ENCODE data around the gene NKX1-2.
A peak's percentile ranks its signal among the peaks of the same experiment; 100 is the strongest.
"Not testable (repeated sequence)": the region's sequence is repeated elsewhere in the genome, so short reads cannot be mapped to it uniquely, and the experiment has no call there.

Gene NKX1-2

GRCh38 chr10:124449170-124450011, 444 bp downstream of the NKX1-2 start:
- DNase-seq (ENCODE audit: low read depth) = no peak

DNA sequence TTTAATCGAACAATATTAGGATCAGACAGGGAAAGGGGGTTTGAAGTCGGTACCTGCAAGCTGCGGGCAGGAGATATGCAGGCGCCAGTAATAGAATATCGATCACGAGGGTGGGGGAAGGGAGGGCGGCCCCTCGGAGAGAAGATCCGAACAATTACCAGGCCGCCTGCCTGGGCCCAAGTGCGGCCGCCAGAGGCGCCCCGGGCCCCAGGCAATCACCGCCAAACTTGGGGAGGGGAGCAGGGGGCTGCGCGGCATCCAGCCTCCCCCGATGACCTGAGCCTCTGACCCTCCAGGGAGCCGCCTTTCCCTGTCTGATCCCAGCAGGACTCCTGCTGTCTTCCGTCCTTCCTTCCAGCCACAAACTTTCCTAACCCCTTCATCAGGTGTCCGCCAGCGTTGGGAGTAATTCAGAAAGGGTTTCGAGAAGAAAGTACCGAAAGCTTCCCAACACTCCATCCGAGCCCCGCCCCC, 1.1 kb downstream of the NKX1-2 start:
- DNase-seq (ENCODE audit: low read depth) = no peak

GRCh38 chr10:124447751-124448466, 1.9 kb downstream of the NKX1-2 start:
- no peak for DNase-seq (ENCODE audit: low read depth)

DNA sequence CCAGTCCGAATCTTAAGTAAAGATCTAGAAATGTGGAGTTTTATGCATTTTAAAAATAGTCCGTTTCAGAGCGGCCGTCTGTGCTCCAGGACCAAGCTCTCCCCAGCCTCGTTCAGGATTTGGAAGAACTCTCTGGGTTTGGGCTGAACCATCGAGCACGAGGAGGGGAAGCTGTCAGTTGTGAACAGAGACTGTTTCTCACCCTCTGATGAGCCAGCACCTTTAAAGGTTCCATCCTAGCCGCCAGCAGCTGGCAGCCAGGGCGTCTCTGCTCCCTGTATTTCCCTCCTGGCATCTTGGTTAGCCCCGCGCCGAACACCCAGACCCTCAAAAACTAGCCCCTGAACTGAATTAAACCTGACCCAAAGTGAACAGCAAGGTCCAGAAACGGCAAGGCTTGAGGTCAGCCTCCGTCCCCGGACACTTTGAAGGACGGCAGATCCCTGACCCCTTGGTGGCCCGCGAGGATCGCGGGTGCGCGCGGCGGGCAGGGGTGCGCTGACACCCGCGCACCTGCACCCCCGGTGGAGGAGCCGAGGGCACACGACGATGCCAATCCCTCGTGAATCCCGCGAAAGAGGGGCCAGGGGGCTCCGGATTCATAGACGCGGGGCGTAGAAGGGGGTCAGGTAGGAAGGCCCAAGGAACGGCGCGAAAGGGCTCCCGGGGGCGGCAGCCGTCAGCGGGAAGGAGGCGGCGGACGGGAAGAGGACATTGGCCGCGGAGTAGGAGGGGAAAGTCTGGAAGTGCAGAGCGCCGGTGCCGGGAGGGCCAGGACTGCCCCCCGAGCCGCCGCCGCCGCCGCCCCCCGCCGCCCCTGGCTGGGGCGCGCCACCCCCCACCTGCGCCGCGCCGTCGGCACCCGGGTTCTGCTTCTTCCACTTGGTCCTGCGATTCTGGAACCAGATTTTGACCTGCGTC, 2.7 kb downstream of the NKX1-2 start:
- no peak for DNase-seq (ENCODE audit: low read depth)

- not testable (repeated sequence) for DNase-seq (ENCODE audit: low read depth)
These were observed 8.1 kb downstream of the NKX1-2 start for GRCh38 chr10:124441694-124442093.

DNA sequence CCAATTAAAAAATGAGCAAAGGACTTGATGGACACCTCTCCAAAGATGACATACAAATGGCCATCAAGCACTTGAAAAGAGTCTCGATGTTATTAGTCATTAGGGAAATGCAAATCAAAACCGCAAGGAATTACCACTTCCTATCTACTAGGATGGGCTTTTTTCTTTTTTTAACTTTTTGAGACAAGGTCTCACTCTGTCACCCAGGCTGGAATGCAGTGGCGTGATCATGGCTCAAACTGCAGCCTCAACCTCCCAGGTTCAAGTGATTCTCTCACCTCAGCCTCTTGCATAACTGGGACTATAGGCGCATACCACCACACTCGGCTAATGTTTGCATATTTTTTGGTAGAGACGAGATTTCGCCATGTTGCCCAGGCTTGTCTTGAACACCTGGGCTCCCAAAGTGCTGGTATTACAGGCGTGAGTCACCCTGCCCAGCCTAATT, 13.6 kb downstream of the NKX1-2 start:
- DNase-seq (ENCODE audit: low read depth) = no peak

DNA sequence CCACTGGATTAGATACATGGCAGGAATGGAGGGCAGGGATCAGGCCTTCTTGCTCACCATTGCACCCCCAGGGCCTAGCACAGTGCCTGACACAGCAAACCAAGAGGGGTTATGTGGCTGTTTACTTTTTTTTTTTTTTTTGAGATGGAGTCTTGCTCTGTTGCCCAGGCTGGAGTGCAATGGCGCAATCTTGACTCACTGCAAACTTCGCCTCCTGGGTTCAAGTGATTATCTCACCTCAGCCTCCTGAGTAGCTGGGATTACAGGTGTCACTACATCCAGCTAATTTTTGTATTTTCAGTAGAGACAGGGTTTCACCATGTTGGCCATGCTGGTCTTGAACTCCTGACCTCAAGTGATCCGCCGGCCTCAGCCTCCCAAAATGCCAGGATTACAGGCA, 14.2 kb downstream of the NKX1-2 start:
- not testable (repeated sequence) for DNase-seq (ENCODE audit: low read depth)

- DNase-seq (ENCODE audit: low read depth) = no peak
These were observed 16.4 kb downstream of the NKX1-2 start for GRCh38 chr10:124433461-124433860.

- no peak for DNase-seq (ENCODE audit: low read depth)
These were observed 19.8 kb downstream of the NKX1-2 start for GRCh38 chr10:124430077-124430476.

- DNase-seq (ENCODE audit: low read depth) = no peak
These were observed 20.3 kb downstream of the NKX1-2 start for GRCh38 chr10:124429576-124429975.

DNA sequence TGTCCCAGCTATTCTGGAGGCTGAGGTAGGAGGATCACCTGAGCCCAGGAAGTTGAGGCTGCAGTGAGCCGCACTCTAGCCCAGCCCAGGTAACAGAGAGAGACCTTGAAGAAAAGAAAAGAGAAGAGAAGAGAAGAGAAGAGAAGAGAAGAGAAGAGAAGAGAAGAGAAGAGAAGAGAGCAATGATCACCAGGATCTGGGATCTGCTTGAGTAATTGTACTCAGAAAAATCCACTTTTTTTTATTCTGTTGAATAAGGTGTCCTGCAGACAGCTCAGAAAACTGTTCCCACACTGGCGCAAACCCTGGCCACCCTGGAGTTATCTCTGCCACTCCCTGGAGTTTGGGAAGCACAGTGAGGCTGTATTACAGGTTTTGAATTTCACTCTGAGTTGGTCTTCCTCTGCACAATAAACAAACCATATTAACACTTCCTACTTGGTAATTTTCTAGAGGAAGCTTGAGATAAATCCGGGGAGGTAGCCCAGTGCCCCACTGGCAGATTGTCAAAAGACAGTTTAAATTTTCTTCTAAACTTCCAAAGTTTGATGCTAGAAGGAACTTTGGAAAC, 21.5 kb downstream of the NKX1-2 start:
- DNase-seq (ENCODE audit: low read depth) = no peak

DNA sequence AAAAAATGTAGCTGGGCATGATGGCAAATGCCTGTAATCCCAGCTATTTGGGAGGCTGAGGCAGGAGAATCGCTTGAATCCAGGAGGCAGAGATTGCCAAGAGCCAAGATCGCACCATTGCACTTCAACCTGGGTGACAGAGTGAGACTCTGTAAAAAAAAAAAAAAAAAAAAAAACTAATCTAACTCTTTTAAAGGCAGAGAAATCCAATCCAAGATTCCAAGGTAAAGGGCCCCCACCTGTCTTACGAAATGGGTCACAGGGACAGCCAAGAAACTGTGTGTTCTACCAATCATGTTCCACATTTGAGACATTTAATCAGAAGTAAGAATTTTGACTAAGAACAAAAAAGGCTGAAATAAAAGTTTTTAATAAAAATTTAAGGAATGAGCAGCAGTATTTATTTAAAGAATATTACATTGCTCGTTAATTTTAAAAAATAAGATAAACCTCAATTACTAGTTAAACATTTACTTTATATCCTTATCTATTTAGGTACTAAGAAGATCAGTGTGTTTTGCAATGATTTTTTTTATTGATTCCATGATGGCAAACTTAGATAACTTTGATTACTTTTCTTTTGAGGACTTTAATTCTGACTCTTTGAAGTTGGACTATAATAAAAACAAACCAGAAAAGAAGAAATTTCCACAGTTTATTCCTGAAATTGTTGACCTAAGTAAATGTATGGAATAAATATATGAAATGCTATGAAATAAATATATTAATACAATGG, 24.4 kb downstream of the NKX1-2 start:
- DNase-seq (ENCODE audit: low read depth) = no peak

DNA sequence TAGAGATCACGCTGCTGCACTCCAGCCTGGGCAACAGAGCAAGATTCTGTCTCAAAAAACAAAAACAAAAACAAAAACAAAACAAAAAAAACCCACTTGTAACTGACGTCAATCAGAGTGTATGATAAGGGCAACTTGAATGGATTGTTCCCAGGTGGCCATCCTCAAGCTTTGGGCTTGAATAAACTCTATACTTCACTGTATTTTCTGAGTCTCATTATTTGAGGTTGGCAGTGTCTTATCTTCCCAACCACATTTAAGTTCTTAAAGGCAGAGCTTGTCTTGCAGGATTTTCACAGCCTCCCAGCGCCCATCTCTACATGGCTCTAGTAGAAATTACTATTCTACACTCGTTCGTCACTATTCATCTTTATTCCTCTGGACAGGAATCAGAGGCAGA, 26.0 kb downstream of the NKX1-2 start:
- DNase-seq (ENCODE audit: low read depth) = no peak

GRCh38 chr10:124422742-124423141, 27.1 kb downstream of the NKX1-2 start:
- DNase-seq (ENCODE audit: low read depth) = no peak

DNA sequence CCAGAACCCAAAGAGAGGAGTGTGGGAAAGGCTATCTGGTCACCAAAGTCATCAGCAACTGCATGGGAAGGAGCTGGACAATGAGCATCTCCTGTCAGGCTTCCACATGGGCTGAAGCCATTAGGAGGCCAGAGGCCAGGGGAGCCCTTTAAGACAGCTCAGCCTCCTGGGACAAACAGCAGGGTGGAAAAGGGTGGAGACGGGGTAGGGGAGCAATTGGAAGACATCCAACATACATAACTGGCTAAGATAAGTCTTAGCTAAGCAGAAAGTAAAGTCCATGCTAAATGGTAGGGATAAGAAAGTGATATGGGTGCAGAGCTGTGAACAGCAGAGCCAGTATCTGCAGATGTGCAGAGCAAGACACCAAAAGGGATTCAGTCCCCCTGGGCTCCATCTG, 29.6 kb downstream of the NKX1-2 start:
- no peak for DNase-seq (ENCODE audit: low read depth)

DNA sequence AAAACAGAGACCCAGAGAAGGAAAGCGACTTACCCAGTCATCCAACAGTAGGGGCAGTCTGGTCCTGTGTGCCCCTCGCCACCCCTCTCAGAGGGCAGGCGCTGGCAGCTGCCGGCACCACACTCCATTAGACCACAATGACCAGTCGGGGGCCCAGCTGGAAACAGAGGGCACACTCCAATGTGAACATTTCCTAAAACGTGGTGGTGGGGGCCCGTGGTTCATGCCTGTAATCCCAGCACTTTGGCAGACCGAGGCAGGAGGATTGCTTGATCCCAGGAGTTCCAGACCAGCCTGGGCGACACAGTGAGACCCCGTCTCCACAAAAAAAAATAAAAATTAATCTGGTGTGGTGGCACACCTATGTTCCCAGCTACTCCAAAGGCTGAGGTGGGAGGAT, 30.2 kb downstream of the NKX1-2 start:
- DNase-seq (ENCODE audit: low read depth) = no peak

- DNase-seq (ENCODE audit: low read depth) = peak; percentile 94
These were observed 30.9 kb downstream of the NKX1-2 start, which contains the start of gene OAT for GRCh38 chr10:124418726-124419501. Gene OAT, minus strand, starts transcription at chr10:124418923. Its CDS starts 6,752 bp downstream, at chr10:124412171.

- DNase-seq (ENCODE audit: low read depth) = peak; percentile 18
These were observed 31.7 kb downstream of the NKX1-2 start for GRCh38 chr10:124417895-124418725.

DNA sequence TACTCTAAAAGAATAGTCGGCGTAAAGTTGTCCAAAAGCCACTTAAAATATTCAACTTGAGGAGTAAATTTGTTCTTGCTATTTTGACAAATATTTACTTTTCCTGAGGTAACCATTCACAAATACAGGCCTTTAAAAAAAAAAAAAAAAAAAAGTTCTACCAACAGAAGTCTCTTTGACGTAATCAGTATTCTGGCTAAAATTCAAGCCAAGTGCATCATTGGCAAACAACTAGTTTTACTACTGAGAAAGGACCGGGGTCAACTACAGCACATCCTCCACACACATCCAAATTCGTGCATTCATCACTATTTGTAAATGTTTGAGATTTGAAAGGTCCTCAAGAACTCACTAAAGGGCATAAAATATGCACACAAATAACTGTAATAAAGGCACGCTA, 33.1 kb downstream of the NKX1-2 start:
- no peak for DNase-seq (ENCODE audit: low read depth)
